ENCODE measurements around the gene ZNF599.
A peak's percentile ranks its signal among the peaks of the same experiment; 100 is the strongest.

The ZNF599 gene

GRCh38 chr19:34744896-34745690 lies 27.9 kb downstream of the ZNF599 start:
- Histone ChIP-seq H3K27me3 (ENCODE audit: insufficient read depth, low read length) (no peaks in the 10 kb centered on the region), H2AFZ (ENCODE audit: low read length, unreplicated experiment) (no peak overlapping the region), H3K36me3 (ENCODE audit: insufficient read depth, low read length) (peaks cover 7% of the 10 kb centered on the region), H3K4me1 (ENCODE audit: control insufficient read depth, insufficient read depth, low read length, unreplicated experiment) (no peaks in the 10 kb centered on the region), H3K27ac (ENCODE audit: low read depth, low read length) (no peak overlapping the region), H3K4me3 (ENCODE audit: low read depth, low read length) (no peak overlapping the region), H3K79me2 (ENCODE audit: control insufficient read depth, insufficient read depth, low read length, unreplicated experiment) (no peaks in the 10 kb centered on the region)

GRCh38 chr19:34734537-34735103 lies 38.4 kb downstream of the ZNF599 start:
- H3K27ac ChIP-seq (ENCODE audit: low read depth, low read length) = peak overlapping the region; percentile 96
- peaks cover 6% of the 10 kb centered on the region for H3K79me2 ChIP-seq (ENCODE audit: control insufficient read depth, insufficient read depth, low read length, unreplicated experiment)
- H3K27me3 ChIP-seq (ENCODE audit: insufficient read depth, low read length) = no peaks in the 10 kb centered on the region
- peaks cover 33% of the 10 kb centered on the region for H3K36me3 ChIP-seq (ENCODE audit: insufficient read depth, low read length)
- H3K4me3 ChIP-seq (ENCODE audit: low read depth, low read length) = peak overlapping the region; percentile 99
- H2AFZ ChIP-seq (ENCODE audit: low read length, unreplicated experiment) = peak overlapping the region; percentile 91
- peaks cover 3% of the 10 kb centered on the region for H3K4me1 ChIP-seq (ENCODE audit: control insufficient read depth, insufficient read depth, low read length, unreplicated experiment)

- peak within 1 kb of the TSS; percentile 96 for H3K27ac ChIP-seq (ENCODE audit: low read depth, low read length)
- peaks cover 26% of the 10 kb centered on the region for H3K36me3 ChIP-seq (ENCODE audit: insufficient read depth, low read length)
- H3K4me1 ChIP-seq (ENCODE audit: control insufficient read depth, insufficient read depth, low read length, unreplicated experiment) = peaks cover 3% of the 10 kb centered on the region
These were observed 39.1 kb downstream of the ZNF599 start, which contains the start of gene ZNF181 for GRCh38 chr19:34733746-34734536. Gene ZNF181 (plus strand): TSS chr19:34734243. CDS start chr19:34735038, 795 bp downstream.

GRCh38 chr19:34733266-34733745 lies 39.7 kb downstream of the ZNF599 start:
- Histone ChIP-seq H3K27ac (ENCODE audit: low read depth, low read length) (peak overlapping the region; percentile 96), H3K4me1 (ENCODE audit: control insufficient read depth, insufficient read depth, low read length, unreplicated experiment) (peaks cover 3% of the 10 kb centered on the region), H2AFZ (ENCODE audit: low read length, unreplicated experiment) (peak overlapping the region; percentile 91), H3K36me3 (ENCODE audit: insufficient read depth, low read length) (peaks cover 22% of the 10 kb centered on the region), H3K4me3 (ENCODE audit: low read depth, low read length) (peak overlapping the region; percentile 99), H3K79me2 (ENCODE audit: control insufficient read depth, insufficient read depth, low read length, unreplicated experiment) (peaks cover 6% of the 10 kb centered on the region), H3K27me3 (ENCODE audit: insufficient read depth, low read length) (no peaks in the 10 kb centered on the region)

More at GRCh38 chr19:34733746-34734536, 39.1 kb downstream of the ZNF599 start, which contains the start of gene ZNF181:
- Histone ChIP-seq H3K79me2 (ENCODE audit: control insufficient read depth, insufficient read depth, low read length, unreplicated experiment) (peaks cover 6% of the 10 kb centered on the region), H3K27me3 (ENCODE audit: insufficient read depth, low read length) (no peaks in the 10 kb centered on the region), H2AFZ (ENCODE audit: low read length, unreplicated experiment) (peak within 1 kb of the TSS; percentile 91), H3K4me3 (ENCODE audit: low read depth, low read length) (peak within 1 kb of the TSS; percentile 99)

GRCh38 chr19:34732612-34733211 lies 40.3 kb downstream of the ZNF599 start:
- H3K4me3 ChIP-seq (ENCODE audit: low read depth, low read length) = peak overlapping the region; percentile 99
- H3K36me3 ChIP-seq (ENCODE audit: insufficient read depth, low read length) = peaks cover 17% of the 10 kb centered on the region
- no peak overlapping the region for H2AFZ ChIP-seq (ENCODE audit: low read length, unreplicated experiment)
- H3K27ac ChIP-seq (ENCODE audit: low read depth, low read length) = no peak overlapping the region
- H3K27me3 ChIP-seq (ENCODE audit: insufficient read depth, low read length) = peaks cover 3% of the 10 kb centered on the region; the same call in 1 of the 2 replicates
- H3K4me1 ChIP-seq (ENCODE audit: control insufficient read depth, insufficient read depth, low read length, unreplicated experiment) = peaks cover 3% of the 10 kb centered on the region
- peaks cover 6% of the 10 kb centered on the region for H3K79me2 ChIP-seq (ENCODE audit: control insufficient read depth, insufficient read depth, low read length, unreplicated experiment)

GRCh38 chr19:34731964-34732363 lies 41.1 kb downstream of the ZNF599 start:
- Histone ChIP-seq H3K27ac (ENCODE audit: low read depth, low read length) (no peak overlapping the region), H3K79me2 (ENCODE audit: control insufficient read depth, insufficient read depth, low read length, unreplicated experiment) (peaks cover 6% of the 10 kb centered on the region), H3K4me1 (ENCODE audit: control insufficient read depth, insufficient read depth, low read length, unreplicated experiment) (peaks cover 3% of the 10 kb centered on the region), H3K4me3 (ENCODE audit: low read depth, low read length) (no peak overlapping the region), H3K36me3 (ENCODE audit: insufficient read depth, low read length) (peaks cover 10% of the 10 kb centered on the region; the same call in 1 of the 2 replicates), H3K27me3 (ENCODE audit: insufficient read depth, low read length) (peaks cover 4% of the 10 kb centered on the region; the same call in 1 of the 2 replicates), H2AFZ (ENCODE audit: low read length, unreplicated experiment) (no peak overlapping the region)

GRCh38 chr19:34731019-34731829 lies 41.8 kb downstream of the ZNF599 start:
- 0 out of 2 replicates have a peak, but pooled peaks cover 8% of the 10 kb centered on the region for H3K36me3 ChIP-seq (ENCODE audit: insufficient read depth, low read length)
- H3K27me3 ChIP-seq (ENCODE audit: insufficient read depth, low read length) = peaks cover 4% of the 10 kb centered on the region; the same call in 1 of the 2 replicates
- H2AFZ ChIP-seq (ENCODE audit: low read length, unreplicated experiment) = no peak overlapping the region
- H3K4me3 ChIP-seq (ENCODE audit: low read depth, low read length) = no peak overlapping the region
- H3K79me2 ChIP-seq (ENCODE audit: control insufficient read depth, insufficient read depth, low read length, unreplicated experiment) = peaks cover 6% of the 10 kb centered on the region
- no peak overlapping the region for H3K27ac ChIP-seq (ENCODE audit: low read depth, low read length)
- peaks cover 3% of the 10 kb centered on the region for H3K4me1 ChIP-seq (ENCODE audit: control insufficient read depth, insufficient read depth, low read length, unreplicated experiment)

GRCh38 chr19:34725400-34725799 lies 47.6 kb downstream of the ZNF599 start:
- H3K4me3 ChIP-seq (ENCODE audit: low read depth, low read length) = no peak overlapping the region
- no peaks in the 10 kb centered on the region for H3K36me3 ChIP-seq (ENCODE audit: insufficient read depth, low read length)
- H2AFZ ChIP-seq (ENCODE audit: low read length, unreplicated experiment) = no peak overlapping the region
- H3K27ac ChIP-seq (ENCODE audit: low read depth, low read length) = no peak overlapping the region
- H3K79me2 ChIP-seq (ENCODE audit: control insufficient read depth, insufficient read depth, low read length, unreplicated experiment) = no peaks in the 10 kb centered on the region
- peaks cover 8% of the 10 kb centered on the region; the same call in 1 of the 2 replicates for H3K27me3 ChIP-seq (ENCODE audit: insufficient read depth, low read length)
- no peaks in the 10 kb centered on the region for H3K4me1 ChIP-seq (ENCODE audit: control insufficient read depth, insufficient read depth, low read length, unreplicated experiment)

- Histone ChIP-seq H3K27ac (ENCODE audit: low read depth, low read length) (no peak overlapping the region), H3K4me3 (ENCODE audit: low read depth, low read length) (no peak overlapping the region), H2AFZ (ENCODE audit: low read length, unreplicated experiment) (no peak overlapping the region), H3K36me3 (ENCODE audit: insufficient read depth, low read length) (no peaks in the 10 kb centered on the region), H3K79me2 (ENCODE audit: control insufficient read depth, insufficient read depth, low read length, unreplicated experiment) (no peaks in the 10 kb centered on the region), H3K4me1 (ENCODE audit: control insufficient read depth, insufficient read depth, low read length, unreplicated experiment) (no peaks in the 10 kb centered on the region), H3K27me3 (ENCODE audit: insufficient read depth, low read length) (peaks cover 11% of the 10 kb centered on the region; the same call in 1 of the 2 replicates)
These were observed 50.7 kb downstream of the ZNF599 start for GRCh38 chr19:34722353-34722752.

Data from ACC112 (cell line).